GM21737 (cell line): ENCODE data around the gene FARP2.
"Not testable (repeated sequence)": the region's sequence is repeated elsewhere in the genome, so short reads cannot be mapped to it uniquely, and the experiment has no call there.

Experiments
- ATAC-seq: cut with Tn5 transposase; IDR thresholded peaks from one replicate; pipeline ENCODE4 v1.9.1; 2021; ENCODE audit warnings: mild to moderate bottlenecking, moderate library complexity; ENCODE audit not compliant: unreplicated experiment

The FARP2 gene

DNA sequence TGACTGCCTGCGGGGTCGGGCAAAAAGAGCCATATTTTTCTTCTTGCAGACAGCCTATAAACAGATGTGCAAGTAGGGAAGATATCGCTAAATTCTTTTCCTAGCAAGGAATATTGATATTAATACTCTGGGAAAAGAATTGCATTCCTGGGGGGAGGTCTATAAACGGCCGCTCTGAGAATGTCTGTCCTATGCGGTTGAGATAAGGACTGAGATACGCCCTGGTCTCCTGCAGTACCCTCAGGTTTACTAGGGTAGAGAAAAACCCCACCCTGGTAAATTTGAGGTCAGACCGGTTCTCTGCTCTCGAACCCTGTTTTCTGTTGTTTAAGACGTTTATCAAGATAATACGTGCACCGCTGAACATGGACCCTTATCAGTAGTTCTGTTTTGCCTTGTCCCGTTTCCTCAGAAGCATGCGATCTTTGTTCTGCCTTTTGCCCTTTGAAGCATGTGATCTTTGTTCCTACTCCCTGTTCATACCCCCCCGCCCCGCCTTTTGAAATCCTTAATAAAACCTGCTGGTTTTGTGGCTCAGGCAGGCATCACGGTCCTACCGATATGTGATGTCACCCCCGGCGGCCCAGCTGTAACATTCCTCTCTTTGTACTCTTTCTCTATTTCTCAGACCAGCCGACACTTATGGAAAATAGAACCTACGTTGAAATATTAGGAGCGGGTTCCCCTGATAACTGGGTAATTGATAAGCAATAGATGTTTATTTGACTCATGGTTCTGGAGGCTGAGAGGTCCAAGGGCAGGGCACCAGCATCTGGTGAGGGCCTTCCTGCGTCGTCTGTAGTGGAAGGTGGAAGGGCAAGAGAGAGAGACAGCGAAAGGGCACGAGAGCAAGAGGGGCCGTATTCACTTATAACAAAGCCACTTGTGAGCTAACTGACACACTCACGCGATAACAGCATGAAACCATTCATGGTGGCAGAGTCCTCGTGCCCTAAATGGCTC is 170.0 kb downstream of the FARP2 start:
- ATAC-seq, result not testable (repeated sequence)

DNA sequence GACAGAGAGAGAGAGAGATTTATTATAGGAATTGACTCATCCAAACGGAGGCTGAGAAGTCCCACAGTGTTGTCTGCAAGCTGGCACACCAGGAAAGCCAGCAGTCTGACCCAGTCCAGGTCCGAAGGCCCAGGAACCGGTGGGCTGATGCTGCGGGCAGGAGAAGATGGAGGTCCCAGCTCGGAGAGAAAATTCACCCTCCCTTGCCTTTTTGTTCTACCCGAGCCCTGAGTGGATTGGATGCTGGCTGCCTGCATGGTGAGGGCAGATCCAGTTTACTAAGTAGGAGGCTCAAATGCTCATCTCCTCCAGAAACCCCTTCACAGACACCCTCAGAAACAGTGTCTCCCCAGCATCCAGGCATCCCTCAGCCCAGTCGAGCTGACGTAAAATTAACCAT is 174.5 kb downstream of the FARP2 start:
- ATAC-seq, result no peak

DNA sequence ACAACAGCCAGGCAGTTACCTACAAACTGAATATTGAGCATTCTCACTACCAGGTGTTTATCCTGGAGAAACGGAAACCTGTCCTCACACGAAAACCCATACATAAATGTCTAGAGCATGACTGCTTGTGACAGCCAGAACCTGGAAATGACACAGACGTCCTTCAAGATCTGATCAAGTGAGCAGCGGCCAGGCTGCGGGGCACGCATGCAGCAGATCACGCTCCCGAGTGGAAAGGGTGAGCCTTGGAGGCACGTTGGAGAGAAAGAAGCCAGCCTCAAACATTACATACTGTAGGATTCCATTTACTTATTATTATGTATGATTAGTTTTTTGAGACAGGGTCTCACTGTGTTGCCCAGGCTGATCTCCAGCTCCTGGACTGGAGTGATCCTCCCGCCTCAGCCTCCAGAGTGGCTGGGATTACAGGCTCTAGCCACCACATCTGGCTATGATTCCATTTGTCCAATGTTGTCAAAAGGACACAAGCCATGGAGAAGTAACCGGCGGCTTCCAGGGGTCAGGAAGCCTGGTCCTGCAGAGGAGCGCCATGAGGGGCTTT is 175.2 kb downstream of the FARP2 start:
- no peak for ATAC-seq

DNA sequence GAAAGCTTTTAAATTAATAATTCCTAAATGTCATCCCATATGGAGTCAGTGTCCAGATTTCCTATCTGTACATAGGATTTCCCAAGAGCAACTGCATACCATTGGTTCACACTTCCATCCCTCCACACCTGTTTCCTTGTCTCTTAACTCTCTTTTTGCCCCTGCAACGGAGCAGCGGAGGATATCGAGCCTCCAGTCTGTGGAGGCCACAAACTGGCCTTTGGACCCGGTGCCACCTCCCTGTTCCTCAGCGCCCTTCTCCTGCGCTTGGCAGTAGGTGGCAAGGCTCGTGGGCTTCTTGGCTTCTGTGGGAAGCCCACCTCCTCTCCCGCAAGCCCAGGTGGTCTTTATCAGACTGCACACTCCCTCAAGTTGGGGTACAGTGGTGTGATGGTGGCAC is 176.1 kb downstream of the FARP2 start:
- ATAC-seq, result no peak

DNA sequence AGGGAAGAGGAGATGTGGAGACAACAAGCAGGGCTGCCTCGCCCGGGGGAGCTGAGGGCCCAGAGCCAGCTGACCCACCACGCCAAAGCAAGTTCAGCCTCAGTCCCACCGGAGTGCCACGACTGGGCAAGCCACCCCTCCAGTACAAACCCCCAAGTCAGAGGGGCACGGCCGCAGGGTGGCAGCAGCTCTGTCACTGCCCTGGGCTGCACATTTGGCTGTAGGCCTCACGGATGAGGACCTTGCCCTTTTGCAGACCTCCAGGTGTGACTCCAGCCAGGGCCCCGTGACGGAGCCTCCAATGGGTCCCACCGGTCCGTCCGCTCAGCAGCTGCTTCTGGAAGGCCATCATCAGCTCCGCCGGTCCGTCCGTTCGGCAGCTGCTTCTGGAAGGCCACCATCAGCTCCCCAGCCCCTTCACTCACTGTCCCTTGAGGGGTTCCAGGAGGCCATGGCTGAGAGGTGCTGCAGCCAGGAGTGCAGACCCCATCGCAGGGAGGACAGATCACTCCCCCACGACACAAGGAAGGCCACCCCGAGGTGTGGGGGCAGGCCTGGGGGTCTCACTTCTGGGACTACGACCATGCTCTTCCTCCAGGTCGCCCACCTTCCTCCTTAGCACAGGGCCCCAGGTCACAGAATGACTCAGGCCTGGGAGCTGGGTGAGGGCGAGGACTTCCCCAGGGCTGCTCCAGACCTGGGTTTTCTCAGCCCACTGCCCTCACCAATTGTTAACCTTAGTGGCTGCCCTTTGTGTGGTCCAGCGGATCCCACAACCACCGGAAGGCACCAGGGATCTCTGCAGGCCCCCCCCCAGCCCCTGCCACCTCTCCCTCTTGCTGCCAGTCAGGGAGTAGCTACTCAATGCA is 176.9 kb downstream of the FARP2 start:
- no peak for ATAC-seq

DNA sequence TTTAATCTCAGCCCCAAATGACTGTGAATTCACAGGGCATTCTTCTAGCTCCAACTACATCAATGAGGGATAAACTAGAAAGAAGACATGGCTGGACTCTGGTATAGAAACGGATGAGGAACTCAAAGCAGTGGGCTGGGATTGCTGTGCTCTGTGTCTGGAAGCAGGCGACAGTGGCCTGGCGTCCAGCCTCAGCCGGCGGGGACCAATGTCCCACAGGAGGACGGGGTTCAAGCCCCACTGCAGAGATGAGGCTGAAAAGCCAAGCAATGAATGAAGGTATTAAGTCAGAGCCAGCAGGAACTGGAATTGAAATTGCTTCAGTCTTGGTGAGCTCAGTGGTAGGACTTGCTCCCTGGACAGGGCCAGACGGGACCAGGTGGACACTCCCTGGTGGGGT is 178.2 kb downstream of the FARP2 start:
- no peak for ATAC-seq

DNA sequence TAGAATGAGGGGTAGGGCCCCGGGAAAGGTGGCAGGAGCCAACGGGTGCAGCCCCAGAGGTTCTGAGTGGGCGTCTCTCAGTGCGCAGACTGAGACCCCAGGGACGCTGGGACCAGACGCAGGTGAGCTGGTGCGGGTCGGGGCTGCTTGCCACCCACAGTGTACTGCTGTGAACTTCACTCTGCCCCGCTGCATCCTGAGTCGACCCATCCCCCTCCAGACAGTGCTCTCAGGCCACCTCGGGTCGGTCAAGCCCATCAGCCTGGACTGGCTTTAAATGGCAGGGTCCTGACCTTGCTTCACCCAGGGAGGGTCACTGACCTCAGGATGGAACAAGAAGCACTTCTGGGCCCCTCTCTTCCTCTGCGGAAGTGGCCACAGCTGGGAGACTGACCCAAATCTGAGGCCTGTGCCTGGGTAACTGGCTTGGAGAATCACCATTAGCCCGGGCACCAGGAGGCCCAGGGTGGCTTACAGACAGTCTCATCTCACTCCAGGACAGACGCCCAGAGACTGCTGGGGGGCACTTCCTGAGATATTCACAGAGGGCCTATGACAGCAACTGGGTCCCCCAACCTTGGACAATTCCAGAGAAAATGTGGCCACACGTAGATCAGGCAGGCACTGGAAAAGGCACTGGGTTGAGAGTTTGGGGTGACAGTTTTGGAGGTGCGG is 178.8 kb downstream of the FARP2 start:
- ATAC-seq, result no peak

DNA sequence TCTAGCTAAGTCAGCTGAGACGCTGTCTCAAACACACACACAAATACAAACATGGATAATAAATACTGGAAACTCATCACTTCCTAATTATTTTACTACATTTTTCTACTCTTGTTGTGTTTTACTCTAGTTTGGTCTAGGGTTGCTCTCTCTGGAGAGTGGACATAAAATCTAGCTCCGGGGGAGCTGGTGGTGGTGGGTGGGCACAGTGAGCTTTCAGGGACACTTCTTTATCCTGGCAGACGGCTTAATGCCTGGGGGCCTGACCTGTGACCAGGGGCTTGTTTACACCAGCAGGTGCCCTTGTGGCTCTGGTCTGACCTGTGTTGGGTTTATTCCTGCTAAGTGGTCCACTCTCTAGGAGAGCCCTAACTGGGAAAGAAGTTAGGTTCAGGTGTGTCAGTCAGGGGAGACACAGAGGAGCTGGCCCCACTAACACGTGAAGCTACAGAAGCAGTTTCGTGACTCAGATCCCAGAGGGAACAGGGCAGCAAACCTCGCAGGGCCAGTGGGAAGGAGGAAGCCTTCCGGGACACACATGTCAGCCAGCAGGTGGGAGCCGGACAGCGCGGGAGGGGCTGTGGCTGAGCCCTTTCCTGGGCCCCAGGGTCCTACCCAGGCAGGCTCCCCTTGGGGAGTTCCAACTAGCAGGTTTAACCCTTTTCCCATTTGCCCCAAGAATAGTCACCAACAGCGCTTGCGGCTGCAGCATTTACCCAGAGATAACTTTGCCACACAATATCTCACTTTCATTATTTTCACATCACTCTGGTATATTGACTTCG is 180.0 kb downstream of the FARP2 start:
- ATAC-seq, result no peak

DNA sequence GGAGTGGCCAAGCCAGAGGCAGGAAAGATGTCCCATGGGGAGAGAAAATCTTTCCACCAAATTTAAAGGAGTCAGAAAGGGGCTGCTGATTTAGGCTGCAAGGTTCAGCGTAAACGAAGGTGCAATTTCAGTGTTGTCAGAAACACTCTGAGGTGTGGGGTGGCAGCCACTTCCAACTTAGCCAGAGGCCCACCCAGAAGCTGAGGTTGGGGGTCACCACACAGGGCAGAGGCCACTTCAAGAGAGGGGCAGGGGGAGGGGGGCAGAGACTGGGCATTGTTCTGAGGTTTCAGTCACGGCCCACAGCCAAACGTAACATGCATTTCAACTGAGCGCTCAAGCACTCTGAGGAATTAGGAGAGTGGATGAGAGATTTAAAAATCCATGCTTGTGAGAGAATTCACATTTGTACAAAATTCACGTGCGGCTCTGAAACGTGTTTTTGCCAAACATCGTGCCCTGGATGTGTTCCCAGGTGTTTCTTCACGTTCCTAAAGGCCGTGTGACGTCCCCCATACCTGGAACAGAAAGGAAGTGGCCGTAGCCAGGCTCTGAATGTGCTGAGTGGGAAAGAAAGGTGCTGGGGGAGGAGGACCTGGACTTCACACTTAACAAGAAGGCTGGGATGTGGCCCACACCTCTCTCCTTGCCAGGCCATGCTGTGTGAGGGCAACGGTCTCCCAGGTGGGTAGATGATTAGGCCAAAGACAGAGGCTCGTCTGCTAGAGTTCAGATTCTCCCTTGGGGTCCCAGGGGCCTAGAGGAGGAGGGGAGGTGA is 182.9 kb downstream of the FARP2 start:
- ATAC-seq, result no peak

DNA sequence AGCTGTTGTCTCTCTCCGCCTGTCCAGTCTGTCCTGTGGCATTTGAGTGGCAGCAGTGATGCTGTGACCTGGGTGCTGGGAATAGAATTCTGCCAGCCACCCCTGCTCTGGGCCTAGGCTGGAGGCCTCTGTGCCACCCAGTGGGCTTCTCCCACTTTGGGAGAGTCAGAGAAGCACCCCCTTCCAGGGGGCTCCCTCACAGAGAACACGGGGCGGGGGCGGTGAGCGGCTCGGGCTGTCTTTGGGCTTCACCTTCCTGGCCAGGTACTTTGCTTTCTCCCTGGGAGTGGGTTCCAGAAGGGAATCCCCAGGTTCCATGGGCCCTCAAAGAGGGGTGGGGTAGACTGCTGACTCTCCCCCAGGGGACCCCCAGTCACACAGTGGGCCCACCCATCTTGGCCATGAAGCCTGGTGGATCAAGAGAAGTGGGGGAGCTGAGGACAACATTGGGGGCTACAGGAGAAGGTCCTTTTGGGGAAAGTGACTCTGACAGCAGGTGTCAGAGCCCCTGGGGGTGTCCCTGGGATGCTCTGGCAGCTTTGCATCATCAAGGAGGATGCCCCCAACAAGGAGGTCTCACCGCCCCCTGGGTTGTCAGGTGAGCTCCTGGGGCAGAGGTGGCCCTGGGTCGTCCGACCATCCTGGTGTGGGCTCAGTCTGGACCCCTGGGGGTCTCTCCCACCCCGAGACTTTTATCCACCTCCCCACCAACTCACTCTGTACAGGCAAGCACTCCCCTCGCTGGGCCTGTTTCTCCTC is 183.7 kb downstream of the FARP2 start:
- no peak for ATAC-seq

DNA sequence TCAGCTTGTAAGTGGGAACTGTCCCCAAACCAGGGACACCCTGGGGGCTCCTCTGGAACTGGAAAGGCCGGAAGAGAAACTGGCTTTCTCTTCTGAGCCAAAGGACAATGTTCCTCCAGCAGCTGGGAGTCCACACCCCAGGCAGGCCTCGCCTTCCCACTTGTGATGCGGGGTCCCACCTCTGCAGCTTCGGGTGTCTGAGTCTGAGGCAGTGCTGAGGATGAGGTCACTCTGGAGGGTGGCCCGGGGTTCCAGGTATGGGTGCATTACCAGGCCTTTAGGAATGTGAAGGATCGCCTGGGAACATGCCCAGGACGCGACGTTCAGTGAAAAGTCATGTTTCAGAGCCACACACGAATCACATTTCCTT is 184.3 kb downstream of the FARP2 start:
- ATAC-seq, result no peak

DNA sequence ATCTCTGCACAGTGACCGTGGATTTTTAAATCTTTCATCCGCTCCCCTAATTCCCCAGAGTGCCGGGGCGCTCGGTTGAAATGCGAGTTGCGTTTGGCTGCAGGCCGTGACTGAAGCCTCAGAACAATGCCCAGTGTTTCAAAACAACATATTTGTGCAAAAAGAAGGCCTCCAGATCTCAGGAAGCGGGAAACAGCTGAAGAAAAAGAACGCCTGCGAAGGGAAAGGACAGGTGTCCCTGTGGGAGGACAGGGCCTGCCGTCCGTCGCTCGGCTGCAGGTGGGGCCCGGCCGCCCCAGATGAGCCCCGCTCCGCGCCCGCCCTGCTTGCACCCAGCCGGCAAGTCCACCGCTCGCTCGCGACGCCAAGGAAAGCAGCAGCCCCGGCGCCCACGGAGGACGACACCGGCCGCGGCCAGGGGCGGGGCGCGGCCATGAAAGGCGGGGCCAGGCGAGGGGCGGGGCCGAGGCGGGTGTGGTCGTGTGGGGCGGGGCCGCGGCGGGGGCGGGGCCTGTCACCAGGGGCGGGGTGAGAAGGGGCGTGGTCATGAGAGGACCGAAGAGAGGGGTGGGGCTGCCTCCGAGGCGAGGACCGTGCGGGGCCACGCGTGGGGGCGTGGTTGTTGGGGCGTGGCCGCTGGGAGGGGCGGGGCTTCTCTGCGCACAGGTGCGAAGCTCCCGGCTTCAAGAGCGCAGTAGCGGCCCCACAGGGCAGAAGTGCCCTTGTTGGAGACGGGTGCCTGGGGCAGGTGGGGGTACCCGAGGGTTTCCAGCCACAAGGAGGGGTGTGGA is 184.9 kb downstream of the FARP2 start:
- ATAC-seq, result no peak

DNA sequence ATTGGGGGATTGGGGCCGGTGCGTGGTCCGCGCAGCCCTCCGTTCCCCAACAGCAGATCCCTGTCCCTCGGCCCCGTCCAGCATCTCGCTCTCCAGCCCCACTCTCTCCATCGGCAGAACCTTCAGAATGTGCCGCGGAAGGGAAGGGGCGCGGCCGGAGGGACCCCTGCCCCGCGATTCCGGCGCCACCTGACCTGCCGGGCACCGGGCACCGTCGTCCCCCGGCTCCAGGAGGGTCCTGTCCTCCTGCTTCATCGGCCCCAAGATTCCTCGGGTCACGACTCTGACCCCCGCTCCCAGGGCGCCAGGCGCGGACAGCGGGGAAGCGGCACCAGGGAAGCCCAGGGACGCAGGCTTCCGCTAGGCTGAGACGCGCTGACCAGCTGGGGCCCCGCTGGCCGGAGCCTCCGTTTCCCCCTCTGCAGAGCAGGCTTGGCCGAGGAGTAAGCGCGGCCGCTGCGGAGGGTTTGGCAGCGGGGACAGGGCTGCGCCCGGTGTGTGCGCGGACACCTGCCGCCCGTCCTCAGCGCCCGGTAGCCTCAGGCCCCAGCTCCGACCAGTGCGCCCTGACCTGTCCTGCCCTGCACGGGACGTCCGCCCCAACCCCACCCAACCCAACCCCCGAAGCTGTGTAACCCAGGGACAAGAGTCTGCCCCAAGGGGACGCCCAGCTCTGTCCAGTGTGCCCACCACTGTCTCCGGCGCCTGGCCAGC is 185.6 kb downstream of the FARP2 start:
- no peak for ATAC-seq

DNA sequence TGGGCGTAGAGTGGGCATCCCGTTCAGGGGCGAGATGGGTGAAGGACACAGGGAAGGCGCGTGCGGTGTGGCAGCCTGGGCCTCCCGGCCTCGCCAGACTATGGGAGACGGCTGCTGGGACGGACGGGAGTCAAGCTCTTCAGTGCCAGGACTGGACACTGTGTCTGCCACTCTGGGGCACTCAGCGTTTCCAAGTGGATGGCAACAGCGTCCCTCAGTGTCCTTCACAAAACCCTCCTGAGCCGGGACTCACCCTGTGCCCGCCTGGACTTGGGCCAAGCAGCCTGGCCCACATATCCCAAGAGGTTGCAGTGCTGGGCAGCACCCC is 186.2 kb downstream of the FARP2 start:
- ATAC-seq, result no peak
